Measurements from ENCODE around the gene IGFN1.
"Not testable (repeated sequence)": the region's sequence is repeated elsewhere in the genome, so short reads cannot be mapped to it uniquely, and the experiment has no call there.

Gene IGFN1

DNA sequence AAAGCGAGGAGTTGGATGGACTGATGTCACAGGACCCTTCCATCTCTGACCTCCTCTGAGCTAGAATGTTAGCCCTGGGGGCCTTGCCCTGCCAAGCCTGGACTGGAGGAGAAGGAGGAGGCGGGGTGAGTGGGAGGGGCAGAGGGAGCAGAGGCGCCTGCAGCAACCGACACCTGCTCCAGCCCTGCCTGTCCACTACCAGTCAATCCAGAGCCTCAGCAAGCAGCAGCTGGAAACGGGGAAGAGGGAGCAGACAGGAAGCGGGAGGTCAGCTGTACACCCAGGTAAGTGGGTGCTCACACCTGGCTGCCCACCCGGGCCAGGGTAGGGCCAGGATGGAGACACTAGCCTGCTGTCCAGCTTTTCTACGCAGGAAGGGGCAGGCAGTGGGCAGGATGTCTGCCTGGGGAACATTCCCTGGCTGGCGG lies at the start of gene IGFN1:
IGFN1 (plus strand) TSS at position 201 of the 428 bp plus-strand sequence. CDS start 2,470 bp downstream, outside the sequence.
- no peak for DNase-seq

DNA sequence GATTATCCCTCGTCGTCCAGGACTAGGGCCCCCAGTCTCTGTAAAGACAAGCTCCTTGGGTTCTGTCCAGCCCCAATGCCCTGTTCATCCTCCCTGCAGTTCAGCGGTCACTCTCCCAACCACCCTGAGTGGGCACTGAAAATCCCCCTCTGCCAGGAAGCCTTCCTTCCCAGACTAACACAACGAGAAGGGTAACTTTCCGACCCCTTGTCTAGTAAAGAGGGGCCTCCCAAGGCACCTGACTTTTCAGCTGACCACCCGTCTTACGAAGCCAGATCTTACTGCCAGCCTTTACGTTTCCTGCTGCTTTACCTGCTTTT lies 49.7 kb upstream of the IGFN1 start:
- DNase-seq, result no peak

DNA sequence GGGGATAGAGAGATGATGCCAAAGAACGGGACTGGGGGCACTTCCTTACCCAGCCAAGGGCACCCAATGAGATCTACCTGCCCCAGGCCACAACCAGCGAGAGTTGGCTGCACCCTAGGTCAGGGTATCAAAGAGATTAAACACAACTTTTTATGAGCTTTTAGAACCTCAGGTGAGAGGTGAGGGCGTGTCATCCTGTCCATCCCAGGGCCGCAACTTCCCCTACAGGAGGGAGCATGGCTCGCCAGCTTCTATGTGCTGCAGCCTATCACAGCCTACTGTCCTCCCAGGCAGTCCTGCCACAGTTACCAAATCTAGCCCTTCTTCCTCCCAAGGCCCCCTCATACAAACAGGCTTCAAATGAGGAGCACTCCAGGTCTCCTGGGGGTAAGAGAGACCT lies 49.2 kb upstream of the IGFN1 start:
- DNase-seq, result no peak

DNA sequence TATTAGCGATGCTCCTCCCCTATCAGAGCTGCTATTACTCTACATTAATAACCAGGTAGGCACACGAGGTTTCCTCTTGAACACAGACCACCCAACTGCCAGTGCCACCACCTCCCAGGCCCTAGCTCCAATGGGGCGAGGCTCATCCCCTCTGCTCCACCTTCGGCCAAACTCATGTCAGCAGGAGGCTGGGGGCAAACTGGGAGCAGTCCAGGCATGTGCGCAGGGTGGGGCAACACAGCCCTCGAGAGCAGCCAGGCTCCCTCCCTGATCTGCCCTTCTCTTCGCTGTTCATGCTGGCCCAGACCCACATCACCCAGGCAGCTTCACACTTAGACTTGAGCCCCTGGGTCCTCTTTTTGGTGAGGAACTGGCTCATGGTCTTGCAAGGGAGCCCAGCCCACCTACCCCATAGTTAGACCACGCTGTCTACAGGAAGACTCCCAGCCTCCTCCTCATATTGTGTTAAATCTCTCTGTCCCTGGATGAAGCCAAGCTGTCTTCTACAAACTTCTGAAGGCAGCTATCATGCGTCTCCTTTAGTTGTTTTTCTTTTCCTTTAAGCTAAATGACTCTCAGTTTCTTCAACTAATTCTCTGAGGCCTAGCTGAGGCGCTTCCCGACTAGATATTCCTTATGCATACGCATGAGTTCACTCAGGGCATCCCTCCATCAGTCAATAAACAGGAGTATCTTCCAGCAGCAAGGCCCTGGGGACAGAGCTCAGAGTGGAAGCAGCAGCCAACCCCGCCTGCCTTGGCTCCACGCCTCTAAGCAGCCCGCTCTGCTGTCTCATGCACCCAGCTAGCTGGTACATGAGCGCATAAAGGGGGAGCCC lies 48.4 kb upstream of the IGFN1 start:
- no peak for DNase-seq

DNA sequence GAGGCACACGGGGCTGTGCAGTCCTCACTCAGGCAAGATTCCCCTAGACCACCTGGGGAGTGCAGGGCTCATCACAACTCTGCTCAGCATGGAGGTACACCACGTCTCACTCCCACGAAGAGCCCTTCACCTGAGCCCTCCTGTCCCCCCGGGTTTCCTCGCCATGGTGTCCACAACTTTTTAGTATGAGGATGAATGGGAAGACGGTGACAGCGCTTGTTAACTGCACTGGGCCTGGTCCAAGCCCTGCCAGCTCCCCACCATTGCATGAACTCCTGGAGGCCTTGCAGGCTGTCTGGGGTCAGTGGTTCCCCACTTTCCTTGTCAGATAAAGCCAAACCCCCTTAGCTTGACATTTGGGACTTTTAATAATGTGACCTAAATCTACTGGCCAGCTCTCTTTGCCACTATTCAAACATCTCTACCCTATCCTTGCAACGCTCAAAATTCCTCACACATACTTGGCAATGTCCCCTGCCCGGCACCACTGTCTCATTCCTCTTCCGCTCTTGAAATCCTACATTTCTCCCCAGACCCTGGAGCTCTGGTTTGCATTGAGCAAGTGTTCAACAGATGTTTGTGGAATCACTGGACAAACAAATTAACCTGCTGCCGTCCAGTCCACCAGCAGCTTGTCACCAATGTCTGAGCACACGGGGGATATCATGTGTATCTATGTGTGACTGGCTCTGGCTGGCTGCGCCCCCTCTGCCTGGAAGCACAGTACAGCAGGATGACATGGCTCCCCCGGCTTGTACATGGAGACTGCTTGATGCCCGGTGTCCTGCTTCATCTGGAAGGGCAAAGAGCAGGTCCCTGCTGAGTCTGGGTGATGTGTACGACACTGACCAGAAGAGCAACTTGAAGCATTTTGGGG lies 47.5 kb upstream of the IGFN1 start:
- DNase-seq, result no peak

DNA sequence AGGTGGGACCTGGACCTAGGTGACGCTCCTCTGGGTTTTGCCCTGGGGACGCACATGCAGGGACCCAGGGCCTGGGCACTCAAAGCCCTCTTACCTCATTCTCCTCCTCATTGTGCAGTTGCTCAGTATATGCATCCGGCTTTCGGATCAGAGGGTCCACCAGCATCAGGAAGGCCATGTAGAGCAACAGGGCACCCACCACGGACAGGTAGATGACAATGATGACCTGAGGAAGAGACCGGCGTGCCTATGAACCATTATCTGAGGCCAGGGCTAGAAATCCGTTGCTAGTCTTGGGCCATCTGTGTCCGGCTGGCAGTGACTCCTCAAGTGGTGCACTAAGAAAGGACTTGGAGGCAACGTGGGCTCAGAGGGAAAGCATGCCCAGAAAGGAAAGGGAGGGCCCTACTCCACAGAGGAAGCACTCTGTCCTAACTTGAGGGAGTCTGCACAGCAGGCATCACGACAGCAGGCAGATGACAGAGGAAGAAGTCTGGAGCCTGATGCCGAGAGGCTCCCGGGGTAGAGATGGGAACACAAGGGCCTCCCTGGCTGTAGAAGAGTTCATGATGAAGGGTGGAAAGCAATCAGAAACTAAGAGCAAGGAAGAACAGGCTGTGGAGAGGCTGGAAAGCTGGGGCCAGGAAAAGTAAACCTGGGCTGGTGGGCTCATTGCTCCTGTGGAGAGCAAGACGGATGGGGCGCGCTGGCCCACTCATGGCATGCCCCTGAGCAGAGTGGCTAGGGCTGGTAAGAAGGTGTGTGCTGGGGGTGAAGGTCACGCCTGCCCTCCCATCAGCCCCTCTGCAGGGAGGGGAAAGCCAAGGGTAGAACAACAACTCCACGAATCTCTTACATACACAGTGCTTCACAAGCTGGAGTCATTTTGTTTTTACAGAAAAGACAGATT lies 46.6 kb upstream of the IGFN1 start:
- DNase-seq, result no peak

DNA sequence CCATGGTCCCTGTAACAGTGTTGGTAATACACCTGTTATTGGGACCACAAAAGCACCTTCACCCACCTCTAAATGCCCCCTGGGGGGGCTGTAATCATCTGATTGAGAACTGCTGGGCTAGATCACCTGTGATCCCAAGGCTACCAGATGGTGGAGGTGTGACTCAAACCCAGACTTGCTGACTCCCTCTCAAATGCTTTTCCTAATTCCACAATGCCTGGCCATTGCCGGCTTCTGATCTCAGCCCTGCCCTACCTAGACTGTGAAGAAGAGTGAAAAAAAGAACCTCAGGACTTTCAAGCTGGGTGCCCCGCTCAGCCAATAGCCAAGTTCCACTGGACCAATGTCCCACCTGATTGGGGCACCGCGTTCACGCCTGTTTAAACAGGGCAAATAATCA lies 45.9 kb upstream of the IGFN1 start:
- no peak for DNase-seq

DNA sequence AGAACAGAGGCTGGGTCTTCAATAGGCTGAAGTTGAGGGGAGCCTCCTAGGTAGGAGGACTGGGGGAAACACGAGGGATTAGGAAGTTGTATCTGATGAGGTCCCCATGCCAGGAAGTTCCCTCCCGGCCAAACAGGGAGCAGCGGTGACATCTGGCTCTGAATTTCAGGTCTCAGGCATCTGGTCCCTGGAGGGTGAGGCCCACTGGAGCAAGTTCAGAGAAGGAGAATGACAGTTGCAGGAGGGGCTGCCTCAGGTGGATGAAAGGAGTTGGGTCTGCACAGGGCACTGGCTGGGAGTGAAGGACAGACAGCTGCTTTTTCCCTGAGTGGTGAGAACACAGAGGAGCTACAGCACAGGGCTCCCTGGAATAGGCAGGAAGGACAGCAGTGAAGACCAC lies 45.5 kb upstream of the IGFN1 start:
- DNase-seq, result no peak

DNA sequence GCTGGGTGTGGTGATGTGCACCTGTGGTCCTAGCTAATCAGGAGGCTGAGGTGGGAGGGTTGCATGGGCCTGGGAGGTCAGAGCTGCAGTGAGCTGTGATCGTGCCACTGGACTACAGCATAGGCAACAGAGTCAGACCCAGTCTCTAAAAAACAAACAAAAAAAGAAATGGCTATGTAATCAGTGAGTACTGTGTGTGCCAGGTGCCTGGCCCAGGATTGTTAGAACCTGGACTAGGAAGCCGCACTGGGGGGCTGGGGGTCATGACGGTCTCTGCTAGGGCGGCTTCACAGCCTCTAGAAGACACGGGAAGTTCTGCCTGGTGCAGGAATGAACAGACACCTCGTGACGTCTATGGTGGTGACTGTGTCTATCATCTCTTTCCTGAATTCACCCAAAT lies 44.8 kb upstream of the IGFN1 start:
- DNase-seq, result no peak

DNA sequence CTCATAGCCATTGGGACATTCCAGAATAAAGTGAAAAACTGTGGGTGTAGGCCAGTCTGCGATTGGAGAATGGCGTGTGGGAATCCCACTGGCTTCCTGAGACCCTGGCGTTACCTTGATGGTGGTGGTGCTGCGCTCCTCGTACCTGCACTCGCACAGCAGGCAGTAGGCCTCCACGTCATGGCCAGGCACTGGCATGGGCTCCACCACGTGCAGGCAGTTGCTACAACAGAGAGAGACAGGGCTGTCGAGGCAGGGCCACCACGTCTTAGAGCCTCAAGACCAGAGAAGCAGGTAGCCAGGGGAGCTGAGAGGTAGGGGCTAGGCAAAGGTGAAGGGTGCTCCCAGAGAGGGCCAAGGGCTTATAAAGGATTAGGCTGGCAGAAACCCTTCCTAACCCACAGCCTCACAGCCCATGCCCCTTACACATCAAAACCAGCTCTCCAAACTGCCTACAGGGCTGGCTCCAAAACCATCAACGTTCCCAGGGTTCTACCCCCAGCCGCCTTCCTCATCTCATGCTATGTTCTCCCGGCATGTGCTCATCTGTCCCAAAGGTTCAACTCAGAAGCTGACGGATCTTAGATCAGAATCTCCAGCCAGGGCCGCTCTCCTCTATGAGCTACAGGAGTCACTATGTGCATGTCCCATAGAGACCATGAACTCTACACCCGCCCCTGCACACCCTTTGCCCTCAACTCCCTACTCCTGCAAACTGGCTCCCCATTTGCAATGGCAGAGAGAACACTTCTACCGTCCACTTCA lies 43.8 kb upstream of the IGFN1 start:
- DNase-seq, result no peak

DNA sequence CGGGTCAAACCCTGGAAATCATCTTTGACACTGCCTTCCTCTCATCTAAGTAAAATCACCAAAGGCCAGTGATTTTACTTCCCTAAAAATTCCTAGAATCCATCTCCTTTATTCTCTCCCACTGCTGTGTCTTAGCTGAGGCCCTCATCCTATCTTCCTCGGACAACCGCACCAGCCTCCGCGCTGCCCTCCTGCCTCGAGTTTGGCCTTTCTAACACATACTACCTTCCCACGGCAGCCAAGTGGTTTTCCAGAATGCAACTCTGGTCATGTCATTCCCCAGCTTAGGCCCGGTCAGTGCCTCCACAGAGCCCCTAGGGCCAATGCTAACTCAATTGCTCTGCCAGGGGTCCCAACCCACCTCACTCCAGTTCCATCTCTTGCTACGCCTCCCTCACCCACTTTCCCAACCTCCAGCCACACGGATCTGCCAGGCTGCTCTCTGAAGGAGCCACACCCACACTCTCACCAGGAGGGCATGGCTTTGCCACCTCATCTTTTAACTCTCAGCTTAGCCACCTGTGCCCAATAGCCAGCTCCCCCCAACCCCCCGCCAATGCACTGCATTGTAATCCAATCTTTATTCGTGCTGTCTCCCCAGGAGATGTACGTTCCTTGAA lies 43.1 kb upstream of the IGFN1 start:
- DNase-seq, result no peak

DNA sequence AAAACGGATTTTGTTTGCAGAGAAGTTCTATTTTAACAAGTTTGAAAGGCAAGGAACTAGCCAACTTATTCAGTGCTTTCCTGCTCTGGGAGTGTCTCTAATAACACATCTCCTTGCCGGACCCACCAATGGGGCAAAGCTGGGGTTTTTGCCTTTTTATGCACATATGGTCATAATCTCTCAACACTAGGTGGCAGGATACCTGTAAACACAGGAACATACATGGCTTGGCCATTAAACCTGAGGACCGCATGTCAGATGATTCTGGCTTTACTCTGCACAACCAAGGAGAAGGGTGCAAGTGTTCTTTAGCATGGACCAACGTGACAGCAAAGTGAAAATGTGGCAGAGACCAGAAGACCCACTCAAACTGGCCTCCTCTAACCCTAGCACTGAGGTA lies 41.2 kb upstream of the IGFN1 start:
- DNase-seq, result no peak

DNA sequence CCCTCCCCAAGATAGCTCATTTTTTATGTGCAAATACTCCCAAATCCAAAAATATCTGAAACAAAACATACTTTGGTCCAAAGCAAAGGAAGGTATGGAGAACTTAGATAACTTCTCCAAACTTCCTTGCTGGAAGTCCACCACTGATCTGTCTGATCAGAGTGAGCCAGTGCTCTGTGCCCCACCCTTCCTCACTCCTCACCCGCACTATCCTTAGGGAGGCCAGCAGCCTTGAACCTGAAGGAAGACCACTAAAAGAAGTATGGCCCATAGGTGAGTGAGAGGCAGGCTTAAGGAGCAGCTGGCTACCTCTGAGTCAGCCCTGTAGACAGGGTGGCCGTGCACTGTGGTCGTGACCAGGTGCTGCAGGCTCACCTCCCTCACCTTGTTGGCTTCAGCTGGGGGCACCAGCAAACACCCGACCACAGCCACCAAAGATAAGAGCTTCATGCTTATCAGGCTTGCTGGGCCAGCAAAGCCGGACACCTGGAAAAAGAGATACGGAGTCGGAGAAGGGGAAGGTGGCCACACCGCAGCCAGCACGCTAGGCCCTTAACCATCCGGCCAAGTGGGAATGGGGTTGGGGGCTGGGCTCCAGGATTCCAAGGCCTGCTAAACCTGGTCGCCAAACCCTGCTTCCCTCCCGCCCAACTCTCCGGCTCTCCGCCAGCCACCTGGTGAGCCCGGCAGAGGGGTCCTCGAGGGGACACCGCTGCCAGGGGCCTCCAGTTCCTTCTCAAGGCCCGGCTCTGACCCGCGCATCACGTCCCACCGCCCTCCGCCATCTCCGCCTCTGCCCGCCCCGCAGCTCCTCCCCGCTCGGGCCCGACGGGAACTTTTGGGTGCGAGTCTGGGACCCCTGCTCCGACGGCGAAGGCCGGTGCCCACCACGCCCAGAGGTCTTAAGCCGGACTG lies 36.9 kb upstream of the IGFN1 start:
- no peak for DNase-seq

DNA sequence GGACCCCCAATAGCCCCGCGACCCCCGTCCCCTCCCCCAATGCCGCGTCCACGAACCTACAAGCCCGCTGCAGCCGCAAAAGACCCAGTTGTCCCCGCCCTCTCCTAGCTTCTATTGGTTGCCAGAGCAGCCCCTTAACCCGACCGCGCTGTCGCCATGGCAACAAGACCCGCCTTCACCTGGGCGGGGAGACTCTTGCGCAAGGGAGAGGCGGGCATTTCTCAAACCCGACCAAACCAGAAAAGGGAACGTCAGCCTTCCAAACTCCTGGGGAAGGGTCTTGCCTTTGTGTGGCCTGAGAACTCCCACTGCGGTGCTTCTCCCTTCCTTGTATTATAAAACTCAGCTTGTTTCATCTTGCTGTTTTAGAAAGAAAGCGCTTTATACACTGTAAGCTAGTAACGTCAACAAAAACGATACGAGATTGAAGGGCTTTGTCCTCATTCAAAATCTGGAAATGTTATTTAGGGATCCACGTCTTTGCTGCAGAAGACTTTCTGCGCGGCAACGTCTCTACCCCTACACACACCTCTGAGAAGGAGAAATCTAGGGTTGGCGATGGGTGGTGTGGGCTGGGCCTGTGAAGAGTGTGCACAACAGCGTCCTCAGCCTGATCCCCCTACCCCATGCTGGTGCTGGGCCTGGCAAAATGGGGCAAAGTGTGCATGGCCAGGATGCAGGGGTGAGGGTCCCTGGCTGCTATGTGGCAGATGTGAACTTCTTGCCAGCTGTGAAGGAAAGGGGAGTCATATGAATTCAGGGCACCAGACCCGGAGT lies 36.0 kb upstream of the IGFN1 start, which contains the start of gene TMEM9:
TMEM9 (minus strand) TSS at position 86 of the 777 bp plus-strand sequence. CDS start 551 bp downstream, outside the sequence.
- DNase-seq, result peak; percentile 65

DNA sequence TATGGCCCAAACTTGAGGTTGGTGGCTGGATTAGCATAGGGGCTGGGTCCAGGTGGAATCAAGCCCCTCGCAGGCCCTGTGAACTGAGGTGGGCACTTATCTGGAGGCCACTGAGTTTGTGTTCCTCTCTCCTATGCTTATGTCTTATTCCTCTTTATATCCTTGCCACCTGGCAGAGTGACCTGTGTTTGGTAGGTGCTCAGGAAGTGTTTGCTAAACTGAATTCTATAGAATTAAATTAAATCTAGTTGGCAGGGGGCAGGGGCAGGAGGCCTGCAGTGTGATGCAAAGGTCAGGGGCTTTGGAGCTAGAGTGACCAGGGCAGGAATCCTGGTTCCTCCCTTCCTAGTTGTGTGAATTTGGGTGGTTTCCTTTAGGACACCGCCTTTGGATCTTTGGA lies 35.3 kb upstream of the IGFN1 start:
- no peak for DNase-seq

DNA sequence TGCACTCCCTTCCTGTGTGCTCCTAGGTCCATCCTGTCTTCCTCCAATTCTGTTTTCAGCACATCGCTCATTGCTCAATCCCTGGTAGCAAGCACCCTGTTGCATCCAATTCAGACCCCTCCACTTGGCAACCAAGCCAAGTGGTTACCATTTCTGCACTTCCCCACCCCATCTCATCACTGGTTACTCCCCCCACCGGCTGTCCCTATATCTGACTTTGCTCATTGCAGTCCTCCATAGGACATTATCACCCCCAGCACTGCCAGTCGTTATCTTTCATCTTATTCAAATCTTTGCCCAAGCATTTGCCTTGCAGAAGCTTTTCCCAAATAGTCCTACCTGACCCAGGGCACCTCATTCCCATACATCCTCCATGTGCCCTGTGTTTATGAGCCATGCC lies 34.3 kb upstream of the IGFN1 start:
- no peak for DNase-seq

DNA sequence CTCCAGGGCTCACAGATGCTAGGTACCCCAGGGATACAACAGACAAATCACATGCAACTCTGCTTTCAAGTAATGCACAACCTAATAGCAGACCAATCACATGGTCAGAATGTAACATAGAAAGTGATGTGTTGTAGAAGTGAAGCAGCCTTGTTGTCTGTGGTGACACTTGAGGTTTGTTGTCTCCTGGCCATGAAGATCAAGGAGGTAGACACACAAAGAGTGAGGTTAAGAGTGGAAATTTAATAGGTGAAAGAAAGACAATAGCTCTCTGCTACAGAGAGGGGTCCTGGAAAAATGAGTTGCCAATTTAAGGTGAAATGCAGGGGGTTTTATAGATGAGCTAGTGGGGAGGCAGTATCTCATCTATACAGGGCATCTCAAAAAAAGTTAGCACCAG lies 33.8 kb upstream of the IGFN1 start:
- DNase-seq, result no peak

DNA sequence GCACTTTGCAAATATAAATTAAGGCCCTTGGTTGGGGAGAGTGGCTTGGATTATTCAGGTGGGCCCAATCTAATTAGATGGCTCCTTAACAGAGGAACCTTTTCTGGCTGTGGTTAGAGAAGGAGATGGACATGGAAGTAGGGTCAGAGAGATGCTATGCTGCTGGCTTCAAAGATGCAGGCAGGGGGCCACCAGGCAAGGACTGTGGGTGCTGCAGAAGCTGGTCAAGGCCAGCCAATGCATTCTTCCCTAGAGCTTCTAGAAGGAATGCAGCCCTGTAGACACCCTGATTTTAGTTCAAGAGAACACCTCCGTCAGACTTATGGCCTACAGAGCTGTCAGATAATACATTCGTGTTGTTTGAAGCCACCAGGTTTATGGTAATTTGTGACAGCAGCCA lies 32.7 kb upstream of the IGFN1 start:
- DNase-seq, result no peak

DNA sequence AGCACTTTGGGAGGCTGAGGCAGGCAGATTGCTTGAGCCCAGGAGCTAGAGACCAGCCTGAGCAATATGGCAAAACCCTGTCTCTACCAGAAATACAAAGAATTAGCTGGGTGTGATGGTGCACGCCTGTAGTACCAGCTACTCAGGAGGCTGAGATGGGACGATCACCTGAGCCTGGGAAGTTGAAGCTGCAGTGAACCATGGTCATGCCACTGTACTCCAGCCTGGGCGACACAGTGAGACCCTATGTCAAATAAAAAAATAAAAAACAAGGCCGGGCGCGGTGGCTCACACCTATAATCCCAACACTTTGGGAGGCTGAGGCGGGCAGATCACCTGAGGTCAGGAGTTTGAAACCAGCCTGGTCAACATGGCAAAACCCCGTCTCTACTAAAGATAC lies 27.6 kb upstream of the IGFN1 start:
- DNase-seq, result not testable (repeated sequence)

DNA sequence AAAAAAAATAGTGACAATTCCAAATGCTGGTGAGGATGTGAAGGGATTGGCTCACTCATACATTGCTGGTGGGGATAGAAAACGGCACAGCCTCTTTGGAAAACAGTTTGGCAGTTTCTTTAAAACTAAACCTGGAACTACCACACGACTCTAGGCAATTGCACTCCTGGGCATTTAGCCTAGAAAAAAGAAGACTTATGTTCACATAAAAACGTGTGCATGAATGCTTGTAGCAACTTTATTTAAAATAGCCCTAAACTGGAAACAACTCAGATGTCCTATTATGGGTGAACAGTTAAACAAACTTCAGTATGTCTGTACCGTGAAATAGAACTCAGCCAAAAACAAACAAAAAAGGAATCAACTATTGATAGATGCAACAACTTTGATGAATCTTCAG lies 26.9 kb upstream of the IGFN1 start:
- DNase-seq, result no peak

Data from SIG-M5 (cell line).